Kidney (tissue), 14 donors: Measurements from ENCODE around the gene MYADML2. TPM values are rescaled to one million over a fixed set of nuclear protein-coding genes. Genes with fewer than 3 reads are reported as not detected.

Experiments
- DNase-seq, 5 donors: peaks; one replicate each; pipeline ENCODE4 v3.0.0-alpha.2; 2013 to 2020
- FAIRE-seq: peaks from 2 replicates; lab custom pipeline; 2012; peaks lifted over from hg19 to GRCh38; lab: Jason Lieb, UNC
- H3K27ac ChIP-seq, 2 donors: one replicate each; pipeline ENCODE4 v1.7.0; 2013; ENCODE audit warnings: low read depth in 2 of 2, low read length in 2 of 2, inconsistent platforms in 1 of 2
- H3K27me3 ChIP-seq: one replicate; pipeline ENCODE4 v1.7.1; 2013; ENCODE audit warnings: low read length, inconsistent platforms; ENCODE audit not compliant: control insufficient read depth, insufficient read depth
- H3K36me3 ChIP-seq, 3 donors: one replicate each; pipeline versions ENCODE4 v1.7.0 to v1.7.1; 2013; ENCODE audit warnings: low read length in 3 of 3, control low read depth in 1 of 3, inconsistent platforms in 1 of 3; ENCODE audit not compliant: insufficient read depth in 3 of 3, control insufficient read depth in 2 of 3
- H3K4me1 ChIP-seq, 3 donors: one replicate each; pipeline versions ENCODE4 v1.7.0 to v1.7.1; 2013; ENCODE audit warnings: low read length in 3 of 3, inconsistent platforms in 1 of 3, low read depth in 1 of 3; ENCODE audit not compliant: control insufficient read depth in 2 of 3, insufficient read depth in 2 of 3
- H3K4me3 ChIP-seq, 3 donors: one replicate each; pipeline versions ENCODE4 v1.7.0 to v1.8.1; 2013; ENCODE audit warnings: low read length in 3 of 3, control low read depth in 1 of 3, inconsistent platforms in 1 of 3
- H3K9ac ChIP-seq, 3 donors: one replicate each; pipeline versions ENCODE4 v1.7.0 to v1.7.1; 2013; ENCODE audit warnings: low read length in 3 of 3, control low read depth in 1 of 3, inconsistent platforms in 1 of 3
- H3K9me3 ChIP-seq, 3 donors: one replicate each; pipeline versions ENCODE4 v1.7.0 to v1.7.1; 2013; ENCODE audit warnings: low read length in 3 of 3, control low read depth in 1 of 3, inconsistent platforms in 1 of 3; ENCODE audit not compliant: control insufficient read depth in 2 of 3, insufficient read depth in 1 of 3
- CTCF ChIP-seq: IDR thresholded peaks from 3 replicates; pipeline ENCODE4 v1.5.1; 2012; ENCODE audit warnings: mild to moderate bottlenecking, moderate library complexity, borderline replicate concordance; ENCODE audit not compliant: insufficient read depth; ENCODE audit errors: extremely low read depth
- intact Hi-C: fragments of 100-400 bp; cut with DNase I; formaldehyde crosslinking; loops from one replicate; pipeline ENCODE4 v1.11.1; 2022
- polyA plus RNA-seq: library from polyadenylated mRNA; stranded (reverse); fragments of 350-450 nt; fragmentation: Illumina TruSeq; extraction: RNeasy Lipid Tissue Mini Kit (QIAGEN cat#74804); gene quantifications from one replicate; pipeline ENCODE4 v1.2.3, GENCODE V29; 2014; ENCODE audit warnings: low read depth, low replicate concordance; ENCODE audit not compliant: insufficient read depth
- total RNA-seq: library from RNA; stranded (reverse); fragmentation: NEBNext Ultra II Directional; extraction: Animal tissue kit (Norgen Biotek cat#: 25700); gene quantifications from one replicate; pipeline ENCODE4 v1.2.1, GENCODE V29; 2021
- donor health status: control.
- donor health status: control.
- donor health status: control.
- donor health status: control.
- donor health status: control.
- donor health status: DM: yes; HTN: yes; CAD: no.
- donor health status: Normal renal cell carcinoma (clear cell type).

Gene MYADML2
- total and polyA plus RNA-seq, 2 donors from 2014 or later: not detected

- H3K36me3 ChIP-seq: peaks cover 0 to 25% (median 14%) of the 10 kb centered on the region in 3 donors
- H3K4me1 ChIP-seq: peaks cover 0 to 9% (median 0%) of the 10 kb centered on the region in 3 donors
- no peaks in the 10 kb centered on the region for H3K27me3 ChIP-seq
- intact Hi-C loops: no loop called here
- no peak for FAIRE-seq
- H3K27ac ChIP-seq: no peak overlapping the region
- TF ChIP-seq CTCF: no peak
- no peak for DNase-seq
- H3K9ac ChIP-seq: peak overlapping the region in 1 of 3 donors; percentile 7
- no peak overlapping the region for H3K4me3 ChIP-seq
- H3K9me3 ChIP-seq: no peaks in the 10 kb centered on the region
These were observed 37.8 kb downstream of the MYADML2 start for GRCh38 chr17:81909231-81909630.

- TF ChIP-seq CTCF: no peak
- no peak overlapping the region for H3K4me3 ChIP-seq
- no peak overlapping the region for H3K9ac ChIP-seq
- no peaks in the 10 kb centered on the region for H3K9me3 ChIP-seq
- no peaks in the 10 kb centered on the region for H3K27me3 ChIP-seq
- DNase-seq (no peak), FAIRE-seq (no peak)
- intact Hi-C loops: no loop called here
- no peak overlapping the region for H3K27ac ChIP-seq
- peaks cover 0 to 21% (median 11%) of the 10 kb centered on the region in 3 donors for H3K36me3 ChIP-seq
- H3K4me1 ChIP-seq: peaks cover 0 to 9% (median 0%) of the 10 kb centered on the region in 3 donors
These were observed 38.2 kb downstream of the MYADML2 start for GRCh38 chr17:81908793-81909192.

- Histone ChIP-seq H3K36me3 (peaks cover 0 to 12% (median 3%) of the 10 kb centered on the region in 3 donors), H3K27ac (no peak overlapping the region), H3K27me3 (no peaks in the 10 kb centered on the region), H3K9me3 (no peaks in the 10 kb centered on the region), H3K4me3 (no peak overlapping the region), H3K9ac (no peak overlapping the region), H3K4me1 (peaks cover 0 to 9% (median 0%) of the 10 kb centered on the region in 3 donors)
- FAIRE-seq: no peak
- DNase-seq: no peak
- intact Hi-C loops: no loop called here
- no peak for TF ChIP-seq CTCF
These were observed 39.6 kb downstream of the MYADML2 start for GRCh38 chr17:81907219-81908145.
